ENCODE results near the gene SUN1. TPM values are rescaled to one million over a fixed set of nuclear protein-coding genes. Genes with fewer than 3 reads are reported as not detected.

Gene SUN1
- total RNA-seq, 3 donors from 2014 or later (not counting 1 experiment from before 2014, with no cell fraction given), result 40.2 to 63.5 (median 48.0) TPM

DNA sequence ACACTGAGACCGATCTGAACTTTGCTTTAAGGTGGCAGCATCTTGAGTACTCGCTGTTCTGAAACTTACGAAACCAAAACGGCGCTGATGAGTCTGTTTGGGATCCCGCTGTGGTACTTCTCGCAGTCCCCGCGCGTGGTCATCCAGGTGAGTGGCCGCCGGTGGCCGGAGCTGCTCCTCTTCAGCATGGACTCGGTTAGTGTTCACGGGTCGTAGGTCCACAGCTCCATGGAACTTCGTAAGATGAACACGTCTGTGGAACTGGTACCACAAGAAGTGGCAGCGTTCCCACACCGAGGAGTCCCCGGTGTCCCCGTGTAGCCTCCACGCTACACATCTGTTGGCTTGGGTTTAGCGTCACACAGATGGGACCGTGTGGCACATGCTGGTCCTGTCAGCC lies 33.6 kb downstream of the SUN1 start:
- Mint-ChIP-seq H3K9me3 (no peaks in the 10 kb centered on the region), H3K4me1 (no peaks in the 10 kb centered on the region), H3K27me3 (ENCODE audit: low read depth in 2 of 2) (no peaks in the 10 kb centered on the region), H3K27ac (no peak overlapping the region), H3K36me3 (peaks cover 8% of the 10 kb centered on the region), H3K4me3 (no peak overlapping the region)
- intact Hi-C loops (cut with micrococcal nuclease), result no loop called here
- H3K36me3 ChIP-seq (ENCODE audit: control insufficient read depth, insufficient read depth, low read length), result peaks cover 34% of the 10 kb centered on the region
- ATAC-seq (no peak), DNase-seq (no peak)
- H3K9me3 ChIP-seq (ENCODE audit: control insufficient read depth, insufficient read depth, low read length), result no peaks in the 10 kb centered on the region
- no peak overlapping the region for H3K4me3 ChIP-seq (ENCODE audit: low read length)
- WGBS (ENCODE audit: insufficient coverage), result 98% methylated on average over 25 of the region's 25 CpGs
- H3K27me3 ChIP-seq (ENCODE audit: control insufficient read depth, insufficient read depth, low read length), result no peaks in the 10 kb centered on the region
- TF ChIP-seq CTCF (IDR thresholded peaks at IDR 0.05), result no peak
- H3K4me1 ChIP-seq (ENCODE audit: control insufficient read depth, insufficient read depth, low read length), result no peaks in the 10 kb centered on the region
- no peak overlapping the region for H3K27ac ChIP-seq (ENCODE audit: low read length)

DNA sequence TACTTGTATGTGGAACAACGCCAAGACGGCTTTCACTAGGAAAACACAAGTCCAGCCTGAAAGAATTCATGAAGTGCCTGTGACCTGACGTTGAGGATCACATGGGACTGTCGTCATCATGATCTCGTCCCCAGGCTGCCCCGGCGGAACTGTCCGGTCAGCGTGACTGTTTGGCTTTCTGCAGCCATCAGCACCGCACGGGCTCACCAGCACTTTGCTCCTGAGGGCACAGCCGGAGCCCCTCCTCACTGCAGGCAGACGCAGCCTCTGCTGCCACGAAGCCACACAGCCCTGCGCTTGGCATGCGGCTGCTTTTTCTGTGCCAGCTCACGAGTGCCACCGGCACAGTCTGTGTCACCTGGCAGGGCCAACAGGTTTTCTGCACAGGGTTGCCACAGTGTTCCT lies 34.7 kb downstream of the SUN1 start:
- no peaks in the 10 kb centered on the region for H3K36me3 Mint-ChIP-seq
- no peak for TF ChIP-seq CTCF (IDR thresholded peaks at IDR 0.05)
- no peak overlapping the region for H3K4me3 Mint-ChIP-seq
- ATAC-seq, result no peak
- H3K4me1 ChIP-seq (ENCODE audit: control insufficient read depth, insufficient read depth, low read length), result no peaks in the 10 kb centered on the region
- H3K36me3 ChIP-seq (ENCODE audit: control insufficient read depth, insufficient read depth, low read length), result peaks cover 23% of the 10 kb centered on the region
- no peak overlapping the region for H3K27ac ChIP-seq (ENCODE audit: low read length)
- no peak overlapping the region for H3K27ac Mint-ChIP-seq
- no peaks in the 10 kb centered on the region for H3K4me1 Mint-ChIP-seq
- intact Hi-C loops (cut with micrococcal nuclease), result no loop called here
- H3K27me3 Mint-ChIP-seq (ENCODE audit: low read depth in 2 of 2), result no peaks in the 10 kb centered on the region
- no peaks in the 10 kb centered on the region for H3K9me3 Mint-ChIP-seq
- H3K9me3 ChIP-seq (ENCODE audit: control insufficient read depth, insufficient read depth, low read length), result no peaks in the 10 kb centered on the region
- H3K27me3 ChIP-seq (ENCODE audit: control insufficient read depth, insufficient read depth, low read length), result no peaks in the 10 kb centered on the region
- DNase-seq, result no peak
- WGBS (ENCODE audit: insufficient coverage), result 97% methylated on average over 18 of the region's 18 CpGs
- H3K4me3 ChIP-seq (ENCODE audit: low read length), result no peak overlapping the region

DNA sequence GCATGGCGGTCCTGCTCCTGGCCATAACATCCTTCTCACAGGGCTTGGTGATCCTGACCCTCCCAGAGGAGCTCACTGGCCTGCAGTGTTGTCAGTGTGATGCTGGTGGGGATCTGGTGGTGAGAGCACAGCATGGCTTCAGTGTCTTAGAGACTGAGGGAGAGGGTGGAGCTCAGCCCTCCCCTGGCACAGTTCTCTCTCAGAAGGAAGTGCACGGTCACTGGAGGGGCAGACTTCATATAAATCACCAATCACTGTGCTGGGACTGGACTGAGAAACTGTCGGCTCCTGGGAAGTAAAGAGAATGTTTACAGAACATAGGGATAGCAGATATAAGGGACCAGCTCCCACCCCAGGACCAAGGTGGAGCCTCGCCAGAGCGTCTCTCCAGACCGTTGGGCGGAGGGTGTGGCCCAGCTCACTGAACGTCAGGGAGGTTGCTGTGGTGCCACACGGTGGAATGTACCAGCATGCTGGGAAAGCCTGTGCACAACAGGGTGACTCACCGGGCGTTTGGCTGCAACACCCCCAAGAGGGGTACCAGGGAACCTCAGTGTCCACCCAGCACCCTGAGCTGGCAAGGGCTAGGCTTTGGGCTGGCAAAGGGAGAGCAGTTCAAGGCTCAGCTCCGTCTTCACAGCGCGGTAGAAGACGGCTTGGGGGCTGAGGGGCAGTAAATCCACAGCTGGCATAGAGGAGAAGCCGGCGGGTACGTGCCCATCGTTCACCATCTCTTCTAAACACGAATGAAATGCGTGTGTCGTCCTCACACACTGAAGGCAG lies 35.3 kb downstream of the SUN1 start:
- Mint-ChIP-seq H3K4me3 (no peak overlapping the region), H3K36me3 (no peaks in the 10 kb centered on the region), H3K9me3 (no peaks in the 10 kb centered on the region), H3K27me3 (ENCODE audit: low read depth in 2 of 2) (no peaks in the 10 kb centered on the region), H3K4me1 (no peaks in the 10 kb centered on the region), H3K27ac (no peak overlapping the region)
- TF ChIP-seq CTCF (IDR thresholded peaks at IDR 0.05), result no peak
- Histone ChIP-seq H3K4me1 (ENCODE audit: control insufficient read depth, insufficient read depth, low read length) (no peaks in the 10 kb centered on the region), H3K9me3 (ENCODE audit: control insufficient read depth, insufficient read depth, low read length) (no peaks in the 10 kb centered on the region), H3K36me3 (ENCODE audit: control insufficient read depth, insufficient read depth, low read length) (peaks cover 24% of the 10 kb centered on the region), H3K27ac (ENCODE audit: low read length) (no peak overlapping the region), H3K4me3 (ENCODE audit: low read length) (no peak overlapping the region), H3K27me3 (ENCODE audit: control insufficient read depth, insufficient read depth, low read length) (no peaks in the 10 kb centered on the region)
- DNase-seq (no peak), ATAC-seq (no peak)
- intact Hi-C loops (cut with micrococcal nuclease), result no loop called here
- 95% methylated on average over 22 of the region's 22 CpGs for WGBS (ENCODE audit: insufficient coverage)

- Mint-ChIP-seq H3K4me3 (no peak overlapping the region), H3K36me3 (no peaks in the 10 kb centered on the region), H3K27ac (no peak overlapping the region), H3K9me3 (no peaks in the 10 kb centered on the region), H3K4me1 (peaks cover 2% of the 10 kb centered on the region in 2 donors), H3K27me3 (ENCODE audit: low read depth in 2 of 2) (no peaks in the 10 kb centered on the region)
- DNase-seq (no peak), ATAC-seq (no peak)
- TF ChIP-seq CTCF (IDR thresholded peaks at IDR 0.05), result no peak
- intact Hi-C loops (cut with micrococcal nuclease), result no loop called here
- Histone ChIP-seq H3K4me1 (ENCODE audit: control insufficient read depth, insufficient read depth, low read length) (no peaks in the 10 kb centered on the region), H3K4me3 (ENCODE audit: low read length) (no peak overlapping the region), H3K36me3 (ENCODE audit: control insufficient read depth, insufficient read depth, low read length) (peaks cover 24% of the 10 kb centered on the region), H3K27me3 (ENCODE audit: control insufficient read depth, insufficient read depth, low read length) (no peaks in the 10 kb centered on the region), H3K27ac (ENCODE audit: low read length) (no peak overlapping the region), H3K9me3 (ENCODE audit: control insufficient read depth, insufficient read depth, low read length) (no peaks in the 10 kb centered on the region)
- 97% methylated on average over 17 of the region's 17 CpGs for WGBS (ENCODE audit: insufficient coverage)
Measured at GRCh38 chr7:868189-868486, 35.9 kb downstream of the SUN1 start.

Data from natural killer cell (primary cell).